Osteocyte (in vitro differentiated cells): ENCODE results near the gene TNFRSF1A. TPM values are rescaled to one million over a fixed set of nuclear protein-coding genes. Genes with fewer than 3 reads are reported as not detected.

Source experiments
- DNase-seq: peaks from one replicate; pipeline ENCODE4 v3.0.0; 2021; ENCODE audit warnings: mixed read lengths; ENCODE audit not compliant: unreplicated experiment; ENCODE audit errors: extremely low spot score
- H3K27ac Mint-ChIP-seq: one replicate; pipeline ENCODE4 v1.8.0; 2021; ENCODE audit warnings: mild to moderate bottlenecking, mixed read lengths; ENCODE audit not compliant: unreplicated experiment
- H3K27me3 Mint-ChIP-seq: one replicate; pipeline ENCODE4 v1.8.0; 2021; ENCODE audit warnings: mixed read lengths; ENCODE audit not compliant: unreplicated experiment
- H3K36me3 Mint-ChIP-seq: one replicate; pipeline ENCODE4 v1.8.0; 2021; ENCODE audit warnings: mixed read lengths; ENCODE audit not compliant: unreplicated experiment
- H3K4me1 Mint-ChIP-seq: one replicate; pipeline ENCODE4 v1.8.0; 2021; ENCODE audit warnings: mixed read lengths; ENCODE audit not compliant: unreplicated experiment
- H3K4me3 Mint-ChIP-seq: one replicate; pipeline ENCODE4 v1.8.0; 2021; ENCODE audit warnings: mild to moderate bottlenecking, moderate library complexity, mixed read lengths; ENCODE audit not compliant: unreplicated experiment
- H3K9me3 Mint-ChIP-seq: one replicate; pipeline ENCODE4 v1.8.0; 2021; ENCODE audit warnings: mixed read lengths; ENCODE audit not compliant: unreplicated experiment
- CTCF ChIP-seq: fragments of 200-600 bp; sonication (generic); IDR thresholded peaks from 2 replicates; pipeline ENCODE4 v1.5.0; 2021; ENCODE audit warnings: antibody characterized with exemption, mild to moderate bottlenecking, moderate library complexity
- total RNA-seq: library from RNA; stranded (reverse); gene quantifications from 2 replicates; pipeline ENCODE4 v1.2.1, GENCODE V29; 2021

TNFRSF1A gene
- total RNA-seq, 1 donor from 2014 or later = 170 TPM

- peak overlapping the region; percentile 88 for H3K27ac Mint-ChIP-seq
- H3K4me3 Mint-ChIP-seq = no peak overlapping the region
- DNase-seq = no peak
Measured at GRCh38 chr12:6370576-6370935, 28.7 kb upstream of the TNFRSF1A start.

GRCh38 chr12:6369916-6370575, 28.2 kb upstream of the TNFRSF1A start:
- Mint-ChIP-seq H3K27ac (peak overlapping the region; percentile 88), H3K36me3 (no peaks in the 10 kb centered on the region), H3K4me3 (no peak overlapping the region), H3K9me3 (no peaks in the 10 kb centered on the region), H3K4me1 (peaks cover 57% of the 10 kb centered on the region), H3K27me3 (no peaks in the 10 kb centered on the region)
- no peak for DNase-seq
- no peak for TF ChIP-seq CTCF

More at GRCh38 chr12:6370576-6370935, 28.7 kb upstream of the TNFRSF1A start:
- H3K36me3 Mint-ChIP-seq = no peaks in the 10 kb centered on the region
- H3K9me3 Mint-ChIP-seq = no peaks in the 10 kb centered on the region
- peaks cover 62% of the 10 kb centered on the region for H3K4me1 Mint-ChIP-seq
- no peak for TF ChIP-seq CTCF
- H3K27me3 Mint-ChIP-seq = no peaks in the 10 kb centered on the region

- no peak for DNase-seq
- H3K9me3 Mint-ChIP-seq = no peaks in the 10 kb centered on the region
- peak overlapping the region; percentile 54 for H3K27ac Mint-ChIP-seq
- TF ChIP-seq CTCF = no peak
- H3K36me3 Mint-ChIP-seq = no peaks in the 10 kb centered on the region
- peaks cover 54% of the 10 kb centered on the region for H3K4me1 Mint-ChIP-seq
- no peaks in the 10 kb centered on the region for H3K27me3 Mint-ChIP-seq
- no peak overlapping the region for H3K4me3 Mint-ChIP-seq
Measured at GRCh38 chr12:6368906-6369525, 27.1 kb upstream of the TNFRSF1A start.

- DNase-seq = no peak
- Mint-ChIP-seq H3K27me3 (no peaks in the 10 kb centered on the region), H3K4me3 (no peak overlapping the region), H3K36me3 (no peaks in the 10 kb centered on the region), H3K27ac (no peak overlapping the region), H3K9me3 (no peaks in the 10 kb centered on the region), H3K4me1 (peaks cover 48% of the 10 kb centered on the region)
- no peak for TF ChIP-seq CTCF
Measured at GRCh38 chr12:6367969-6368892, 26.4 kb upstream of the TNFRSF1A start.
